Hepatocyte (in vitro differentiated cells): ENCODE data around the gene FAM169A. TPM values are rescaled to one million over a fixed set of nuclear protein-coding genes. Genes with fewer than 3 reads are reported as not detected.

Experiments used
- DNase-seq: peaks from one replicate; pipeline ENCODE4 v3.0.0-alpha.2; 2016; ENCODE audit warnings: low spot score
- H2AFZ ChIP-seq: fragments of 200-600 bp; sonication (generic); 2 replicates; pipeline ENCODE4 v1.6.0; 2016; ENCODE audit warnings: antibody characterized with exemption, mild to moderate bottlenecking
- H3K27ac ChIP-seq: fragments of 200-600 bp; sonication (generic); 2 replicates; pipeline ENCODE4 v1.5.1; 2016; ENCODE audit warnings: mild to moderate bottlenecking
- H3K27me3 ChIP-seq: fragments of 200-600 bp; sonication (generic); 2 replicates; pipeline ENCODE4 v1.6.1; 2016
- H3K36me3 ChIP-seq: fragments of 200-600 bp; sonication (generic); replicated peaks from 2 replicates; pipeline ENCODE4 v1.5.1; 2016; ENCODE audit warnings: low read depth; ENCODE audit not compliant: insufficient read depth
- H3K4me1 ChIP-seq: fragments of 200-600 bp; sonication (generic); 2 replicates; pipeline ENCODE4 v1.5.1; 2016; ENCODE audit warnings: mild to moderate bottlenecking, moderate library complexity; ENCODE audit not compliant: insufficient read depth
- H3K4me2 ChIP-seq: fragments of 200-600 bp; sonication (generic); 2 replicates; pipeline ENCODE4 v1.6.0; 2016
- H3K4me3 ChIP-seq: fragments of 200-600 bp; sonication (generic); 2 replicates; pipeline ENCODE4 v1.5.1; 2016; ENCODE audit warnings: mild to moderate bottlenecking
- H3K79me2 ChIP-seq: fragments of 200-600 bp; sonication (generic); 2 replicates; pipeline ENCODE4 v1.6.0; 2017; ENCODE audit warnings: mild to moderate bottlenecking
- H3K9me2 ChIP-seq: fragments of 200-600 bp; sonication (generic); replicated peaks from 2 replicates; pipeline ENCODE4 v1.6.0; 2017; ENCODE audit warnings: mild to moderate bottlenecking; ENCODE audit not compliant: insufficient read depth
- H3K9me3 ChIP-seq: fragments of 200-600 bp; sonication (generic); 2 replicates; pipeline ENCODE4 v1.5.1; 2016; ENCODE audit warnings: low read depth, mild to moderate bottlenecking
- H4K20me1 ChIP-seq: fragments of 200-600 bp; sonication (generic); 2 replicates; pipeline ENCODE4 v1.6.0; 2016; ENCODE audit warnings: mild to moderate bottlenecking; ENCODE audit not compliant: insufficient read depth, poor library complexity, severe bottlenecking
- CTCF ChIP-seq: fragments of 200-600 bp; sonication (generic); IDR thresholded peaks from 2 replicates; pipeline ENCODE4 v1.5.1; 2016; ENCODE audit warnings: antibody characterized with exemption, mild to moderate bottlenecking; ENCODE audit not compliant: poor library complexity
- EZH2 ChIP-seq: fragments of 200-600 bp; sonication (generic); IDR thresholded peaks from 2 replicates; pipeline ENCODE4 v1.6.1; 2016; ENCODE audit warnings: antibody characterized with exemption, mild to moderate bottlenecking, borderline replicate concordance
- EZH2phosphoT487 ChIP-seq: fragments of 200-600 bp; sonication (generic); IDR thresholded peaks from one replicate; pipeline ENCODE4 v1.6.1; 2018; ENCODE audit warnings: antibody characterized with exemption, mild to moderate bottlenecking, low read depth, moderate library complexity; ENCODE audit not compliant: unreplicated experiment, severe bottlenecking
- WGBS: methylation state at CpG from one replicate; pipeline ENCODE4 v1.1.6; 2016; ENCODE audit warnings: low lambda C conversion rate; ENCODE audit errors: missing lambda C conversion rate; 5-methylcytosine and 5-hydroxymethylcytosine counted together
- polyA plus RNA-seq: library from polyadenylated mRNA; unstranded; fragments of >200 nt; fragmentation: Nextera tagmentation; extraction: Ambion mirVana; gene quantifications from 2 replicates; pipeline ENCODE4 v1.2.1, GENCODE V29; 2016
- total RNA-seq: library from RNA; depleted of rRNA; stranded (reverse); fragments of >200 nt; gene quantifications from 2 replicates; pipeline ENCODE4 v1.2.3, GENCODE V29; 2014

Gene FAM169A
- total and polyA plus RNA-seq, 2 experiments from 2014 or later: 3.1 to 16.2 TPM

- peaks cover 23% of the 10 kb centered on the region for H3K4me1 ChIP-seq
- peak; percentile 95 for DNase-seq
- H3K27ac ChIP-seq: peak within 1 kb of the TSS; percentile 96
- peaks cover 45% of the 10 kb centered on the region for H3K79me2 ChIP-seq
- no peaks in the 10 kb centered on the region for H3K36me3 ChIP-seq
- peak within 1 kb of the TSS; percentile 98 for H3K4me2 ChIP-seq
- no peaks in the 10 kb centered on the region for H3K9me3 ChIP-seq
- peak within 1 kb of the TSS; percentile 100 for H3K4me3 ChIP-seq
- peak within 1 kb of the TSS; percentile 100 for H2AFZ ChIP-seq
- no peaks in the 10 kb centered on the region for H3K9me2 ChIP-seq
- TF ChIP-seq EZH2phosphoT487 (no peak), CTCF (no peak), EZH2 (no peak)
- H4K20me1 ChIP-seq: peaks cover 4% of the 10 kb centered on the region
- WGBS: under 1% methylated on average over 54 of the region's 54 CpGs
- H3K27me3 ChIP-seq: no peaks in the 10 kb centered on the region
Observed at GRCh38 chr5:74766849-74767578, 99.2 kb downstream of the FAM169A start, which contains the start of the genes GFM2 and NSA2. Gene GFM2, minus strand, starts transcription at chr5:74767117. Its CDS starts 3,375 bp downstream, at chr5:74763742. Gene NSA2, plus strand, starts transcription at chr5:74767249. Its CDS starts 112 bp downstream, at chr5:74767361.

- H3K9me3 ChIP-seq: no peaks in the 10 kb centered on the region
- no peaks in the 10 kb centered on the region for H3K27me3 ChIP-seq
Observed at GRCh38 chr5:74766418-74766848, 99.8 kb downstream of the FAM169A start.

GRCh38 chr5:74765929-74766328 is 100.3 kb downstream of the FAM169A start:
- H3K9me2 ChIP-seq: no peaks in the 10 kb centered on the region
- TF ChIP-seq CTCF (no peak), EZH2phosphoT487 (no peak), EZH2 (no peak)
- peak overlapping the region; percentile 100 for H2AFZ ChIP-seq
- peak overlapping the region; percentile 92 for H3K4me3 ChIP-seq
- DNase-seq: no peak
- H4K20me1 ChIP-seq: peaks cover 4% of the 10 kb centered on the region
- peaks cover 50% of the 10 kb centered on the region for H3K79me2 ChIP-seq
- no peaks in the 10 kb centered on the region for H3K36me3 ChIP-seq
- H3K4me1 ChIP-seq: peaks cover 23% of the 10 kb centered on the region
- H3K27ac ChIP-seq: no peak overlapping the region
- H3K4me2 ChIP-seq: peak overlapping the region; percentile 88
- H3K9me3 ChIP-seq: no peaks in the 10 kb centered on the region
- 91% methylated on average over 27 of the region's 27 CpGs for WGBS
- H3K27me3 ChIP-seq: no peaks in the 10 kb centered on the region

More at GRCh38 chr5:74766418-74766848, 99.8 kb downstream of the FAM169A start:
- H3K36me3 ChIP-seq: no peaks in the 10 kb centered on the region
- H3K79me2 ChIP-seq: peaks cover 50% of the 10 kb centered on the region
- DNase-seq: peak; percentile 32
- peak overlapping the region; percentile 92 for H3K4me3 ChIP-seq
- peaks cover 4% of the 10 kb centered on the region for H4K20me1 ChIP-seq
- WGBS: 1% methylated on average over 10 of the region's 10 CpGs
- no peak for TF ChIP-seq EZH2phosphoT487
- TF ChIP-seq EZH2: no peak
- peak; percentile 32 for TF ChIP-seq CTCF
- H3K27ac ChIP-seq: peak overlapping the region; percentile 61
- peaks cover 23% of the 10 kb centered on the region for H3K4me1 ChIP-seq
- H3K4me2 ChIP-seq: peak overlapping the region; percentile 88
- H3K9me2 ChIP-seq: no peaks in the 10 kb centered on the region
- H2AFZ ChIP-seq: peak overlapping the region; percentile 100
